Stimulated activated CD4-positive, alpha-beta T cell treated with anti-CD3 and anti-CD28 coated beads, Interleukin-1b, Interleukin-23, amount 100 ng/mL, for 1 hour (primary cell): Measurements from ENCODE around the gene LSP1.
A peak's percentile ranks its signal among the peaks of the same experiment; 100 is the strongest.
"Not testable (repeated sequence)": the region's sequence is repeated elsewhere in the genome, so short reads cannot be mapped to it uniquely, and the experiment has no call there.

ENCODE experiments used
- DNase-seq, 2 donors: peaks; one replicate each; pipeline ENCODE4 v3.0.0-alpha.2; 2020; ENCODE audit warnings: low read depth in 2 of 2

Gene LSP1, protein sequence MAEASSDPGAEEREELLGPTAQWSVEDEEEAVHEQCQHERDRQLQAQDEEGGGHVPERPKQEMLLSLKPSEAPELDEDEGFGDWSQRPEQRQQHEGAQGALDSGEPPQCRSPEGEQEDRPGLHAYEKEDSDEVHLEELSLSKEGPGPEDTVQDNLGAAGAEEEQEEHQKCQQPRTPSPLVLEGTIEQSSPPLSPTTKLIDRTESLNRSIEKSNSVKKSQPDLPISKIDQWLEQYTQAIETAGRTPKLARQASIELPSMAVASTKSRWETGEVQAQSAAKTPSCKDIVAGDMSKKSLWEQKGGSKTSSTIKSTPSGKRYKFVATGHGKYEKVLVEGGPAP

DNA sequence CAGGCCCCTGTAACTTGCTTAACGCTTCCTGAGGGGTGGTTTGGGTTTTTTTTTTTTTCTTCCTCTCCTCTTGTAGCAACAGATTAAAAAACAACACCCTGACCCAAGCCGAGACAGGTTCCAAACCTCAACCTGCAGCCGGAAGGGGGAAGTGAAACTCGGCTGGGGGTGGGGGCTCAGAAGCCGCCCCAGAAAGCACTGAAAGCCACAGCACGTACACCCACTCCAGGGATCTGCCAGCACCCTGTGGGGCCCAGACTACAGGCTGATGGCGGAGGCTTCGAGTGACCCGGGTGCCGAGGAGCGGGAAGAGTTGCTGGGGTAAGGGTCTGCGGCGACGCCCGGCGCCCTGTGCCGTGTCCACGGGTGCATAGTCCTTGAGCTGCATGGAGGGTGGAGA lies at the start of gene LSP1:
TSS of gene LSP1 (plus strand) at position 208 of the 400 bp plus-strand sequence. CDS start at position 269, 61 bp downstream.
- DNase-seq: peak; percentile 56 to 65

DNA sequence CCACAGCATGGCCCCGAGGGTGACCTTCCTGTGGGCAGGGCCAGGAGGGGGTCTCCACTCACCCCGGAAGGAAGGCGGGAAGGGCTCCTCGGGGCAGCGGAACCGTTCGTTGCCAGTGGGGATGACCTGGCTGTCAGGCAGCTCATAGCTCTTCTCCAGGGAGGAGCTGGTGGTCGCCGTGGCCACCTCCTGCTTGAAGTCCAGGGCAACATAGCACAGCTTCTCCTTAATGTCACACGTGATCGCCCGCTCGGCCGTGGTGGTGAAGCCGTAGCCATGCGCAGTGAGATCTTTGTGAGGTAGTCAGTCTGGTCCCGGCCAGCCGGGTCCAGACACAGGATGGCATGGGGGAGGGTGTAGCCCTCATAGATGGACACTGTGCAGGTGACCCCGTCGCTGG lies 49.6 kb upstream of the LSP1 start:
- no peak for DNase-seq

DNA sequence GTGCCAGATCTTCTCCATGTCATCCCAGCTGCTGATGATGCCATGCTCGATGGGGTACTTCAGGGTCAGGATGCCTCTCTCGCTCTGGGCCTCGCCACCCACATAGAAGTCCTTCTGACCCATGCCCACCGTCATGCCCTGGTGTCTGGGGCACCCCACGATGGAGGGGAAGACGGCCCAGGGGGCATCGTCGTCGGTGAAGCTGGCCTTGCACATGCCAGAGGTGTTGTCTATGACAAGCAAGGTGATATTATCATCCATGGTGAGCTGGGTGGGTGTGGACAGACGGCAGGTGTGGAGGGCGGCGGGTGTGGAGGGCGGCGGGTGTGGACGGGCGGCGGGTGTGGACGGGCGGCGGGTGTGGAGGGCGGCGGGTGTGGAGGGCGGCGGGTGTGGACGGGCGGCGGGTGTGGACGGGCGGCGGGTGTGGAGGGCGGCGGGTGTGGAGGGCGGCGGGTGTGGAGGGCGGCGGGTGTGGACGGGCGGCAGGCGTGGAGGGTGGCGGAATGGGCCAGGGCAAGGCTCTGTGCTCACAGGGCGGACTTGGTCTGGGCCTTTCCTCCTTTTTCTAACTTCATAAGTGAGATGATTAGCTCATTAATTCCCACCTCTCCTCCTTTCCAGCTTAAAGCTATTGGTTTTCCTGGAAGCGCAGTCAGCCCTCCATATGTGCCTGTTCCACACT lies 48.9 kb upstream of the LSP1 start:
- DNase-seq: not testable (repeated sequence)

DNA sequence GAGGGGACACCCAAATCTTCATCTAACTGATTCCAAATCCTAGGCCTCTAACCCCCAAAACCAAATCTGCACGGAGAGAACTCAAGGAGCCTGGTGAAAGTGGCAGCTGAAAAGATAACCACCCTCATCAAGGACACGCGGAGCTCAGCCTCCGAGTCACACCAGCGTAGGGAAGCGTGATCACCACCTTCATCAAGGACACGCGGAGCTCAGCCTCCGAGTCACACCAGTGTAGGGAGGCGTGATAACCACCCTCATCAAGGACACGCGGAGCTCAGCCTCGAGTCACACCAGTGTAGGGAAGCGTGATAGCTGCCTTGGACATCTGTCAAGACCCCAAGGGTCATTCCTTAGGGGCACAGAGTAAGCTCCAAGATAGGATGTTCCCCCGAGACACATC lies 47.4 kb upstream of the LSP1 start:
- no peak for DNase-seq

DNA sequence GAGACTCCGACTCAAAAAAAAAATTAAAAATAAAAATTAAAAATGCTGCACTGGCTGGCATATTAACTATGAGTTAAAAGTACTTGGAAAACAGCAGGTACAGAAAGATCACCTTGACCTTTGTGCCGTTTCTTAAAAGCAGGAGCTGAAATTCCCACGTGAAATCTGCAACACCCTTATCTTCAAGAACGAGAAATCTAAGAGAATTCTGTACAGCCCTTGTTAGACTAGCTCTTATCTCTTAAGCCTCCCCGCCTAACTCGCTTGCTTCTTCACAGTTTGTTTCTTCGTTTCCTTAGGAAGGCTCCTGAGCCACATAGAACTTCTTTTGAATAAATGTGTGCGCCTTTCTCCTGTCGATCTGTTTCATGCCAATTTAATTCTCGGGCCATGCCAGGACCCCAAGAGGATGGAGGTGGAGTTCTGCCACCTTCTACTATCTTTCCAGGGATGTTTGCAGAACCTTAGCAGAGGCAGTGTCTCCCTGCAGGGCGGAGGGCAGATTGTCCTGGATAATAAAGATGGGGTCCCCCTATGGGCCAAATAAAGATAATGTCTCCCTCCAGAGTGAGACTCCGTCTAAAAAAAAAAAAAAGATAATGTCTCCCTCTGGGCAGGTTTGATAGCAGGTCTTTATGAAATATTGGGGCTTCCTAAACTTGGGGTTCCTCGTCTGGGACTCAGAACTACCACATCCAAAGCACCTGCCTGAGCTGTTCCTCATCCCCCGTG lies 45.5 kb upstream of the LSP1 start:
- DNase-seq: no peak

DNA sequence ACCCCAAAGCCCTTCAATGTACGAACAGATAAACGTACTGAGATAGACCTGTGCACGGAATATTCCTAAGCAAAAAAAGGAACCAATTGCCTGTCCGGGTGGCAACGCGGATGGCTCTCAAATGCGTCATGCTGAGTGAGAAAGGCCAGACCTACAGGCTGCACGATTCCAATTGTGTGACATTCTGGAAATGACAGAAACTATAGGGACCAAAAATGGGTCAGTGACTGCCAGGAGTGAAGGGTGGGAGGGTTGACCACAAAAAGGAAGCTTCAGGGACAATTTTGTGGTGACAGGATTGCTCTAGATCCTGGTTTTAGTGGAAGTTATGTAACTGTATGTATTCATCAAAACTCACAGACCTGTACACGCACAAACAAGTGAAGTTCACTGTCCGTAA lies 42.1 kb upstream of the LSP1 start:
- DNase-seq: no peak

DNA sequence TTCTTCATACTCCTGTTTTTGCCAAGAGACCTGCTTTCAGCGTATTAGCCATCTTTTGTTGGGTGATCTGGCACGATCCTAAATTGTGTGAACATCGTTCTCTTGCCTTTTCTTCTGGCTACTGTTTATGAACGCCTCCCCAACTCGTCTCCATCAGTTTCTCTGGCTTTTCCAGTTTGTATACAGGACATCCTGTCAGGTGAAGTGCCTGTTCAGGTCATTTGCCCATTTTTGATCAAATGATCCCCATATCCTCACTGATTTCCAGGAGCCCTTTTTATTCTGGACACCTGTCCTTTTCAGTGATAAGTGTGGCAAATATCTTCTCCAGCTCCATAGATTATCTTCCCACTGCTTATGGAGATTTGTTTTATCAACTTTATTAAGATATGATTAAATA lies 40.6 kb upstream of the LSP1 start:
- no peak for DNase-seq

DNA sequence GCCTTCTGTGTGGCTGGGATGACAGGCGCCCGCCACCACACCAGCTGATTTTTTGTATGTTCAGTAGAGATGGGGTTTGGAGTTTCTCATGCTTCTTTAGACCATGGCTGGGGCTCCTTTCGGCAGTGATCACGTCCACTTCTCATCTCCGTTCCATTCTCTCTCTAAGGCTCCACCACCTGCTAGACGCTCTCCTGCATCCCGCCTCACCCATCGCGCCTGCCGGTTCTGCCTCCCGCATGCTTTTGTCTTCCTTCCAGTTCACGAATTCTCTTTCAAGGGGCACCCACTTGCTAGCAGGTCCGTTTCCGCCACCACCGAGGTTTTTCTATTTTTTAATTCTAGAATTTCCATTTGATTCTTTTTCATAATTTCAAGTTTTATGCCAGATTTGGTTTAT lies 40.1 kb upstream of the LSP1 start:
- DNase-seq: no peak

DNA sequence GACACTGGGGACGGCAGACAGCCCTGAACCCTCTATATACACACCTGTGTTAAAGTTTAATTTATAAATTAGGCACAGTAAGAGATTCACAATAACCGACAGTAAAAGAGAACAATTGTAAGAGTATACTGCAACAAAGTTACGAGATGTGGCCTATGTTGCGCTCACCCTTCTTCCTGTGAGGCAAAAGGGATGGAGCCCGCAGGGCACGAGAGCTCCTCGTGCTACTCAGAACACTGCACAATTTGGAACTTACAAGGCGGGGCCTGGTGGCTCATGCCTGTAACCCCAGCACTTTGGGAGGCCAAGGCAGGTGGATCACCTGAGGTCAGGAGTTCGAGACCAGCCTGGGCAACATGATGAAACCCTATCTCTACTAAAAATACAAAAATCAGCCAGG lies 39.5 kb upstream of the LSP1 start:
- DNase-seq: not testable (repeated sequence)

DNA sequence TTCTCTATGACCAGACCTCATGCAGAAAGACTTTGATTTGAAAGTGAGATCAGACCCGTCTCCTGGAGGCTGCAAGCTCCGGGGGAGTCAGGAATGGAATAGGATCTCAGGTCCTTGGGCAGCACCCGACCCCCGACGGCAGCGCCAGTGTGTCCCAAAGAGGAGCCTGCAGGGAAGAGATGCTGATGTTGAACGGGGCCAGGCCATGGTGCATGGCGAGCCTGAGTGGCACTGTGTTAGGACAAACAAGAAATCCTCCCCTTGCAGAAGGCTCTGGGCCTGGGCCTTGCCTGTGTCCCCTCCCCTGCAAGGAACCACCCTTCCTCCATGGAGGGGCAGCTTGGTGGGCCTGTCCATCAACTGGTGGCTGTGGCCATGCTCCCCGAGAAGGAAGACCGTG lies 38.2 kb upstream of the LSP1 start:
- DNase-seq: no peak

DNA sequence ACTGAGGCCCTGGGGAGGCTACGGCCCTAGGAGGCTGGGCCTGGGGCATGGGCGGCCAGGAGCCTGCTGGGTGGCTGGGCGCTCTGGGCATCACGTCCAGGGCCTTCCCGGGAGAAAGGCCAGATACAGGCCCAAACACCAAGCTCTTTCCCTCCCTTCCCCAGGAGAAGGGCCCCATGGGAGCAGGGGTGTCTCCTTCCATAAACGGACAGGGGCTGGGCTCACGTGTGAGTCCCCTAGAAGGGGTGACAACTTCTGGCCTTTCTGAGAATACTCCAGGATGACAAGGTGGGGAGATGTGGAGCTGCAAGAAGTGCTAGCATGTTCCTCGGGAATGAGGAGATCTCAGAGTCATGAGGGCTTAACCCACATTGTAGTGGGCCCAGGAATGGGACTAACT lies 37.6 kb upstream of the LSP1 start:
- no peak for DNase-seq

DNA sequence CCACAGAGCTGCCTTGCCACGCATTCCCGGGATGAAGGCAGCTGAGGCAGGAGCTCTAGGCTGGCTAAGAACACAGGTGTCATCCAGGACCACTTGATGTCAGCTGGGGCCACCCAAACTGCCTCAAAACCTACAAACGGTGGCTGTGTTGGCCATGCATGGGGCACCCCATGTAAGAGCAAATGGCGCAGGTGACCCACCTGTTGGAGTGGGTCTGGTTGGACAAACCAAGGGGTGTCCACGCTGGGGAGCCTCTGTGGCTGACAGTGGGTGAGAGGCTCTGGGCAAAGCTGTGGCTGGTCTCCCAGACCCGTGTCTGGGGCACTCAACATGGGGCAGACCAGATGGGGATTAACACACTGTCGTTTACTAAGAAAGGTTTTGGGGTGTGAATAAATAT lies 37.1 kb upstream of the LSP1 start:
- no peak for DNase-seq

DNA sequence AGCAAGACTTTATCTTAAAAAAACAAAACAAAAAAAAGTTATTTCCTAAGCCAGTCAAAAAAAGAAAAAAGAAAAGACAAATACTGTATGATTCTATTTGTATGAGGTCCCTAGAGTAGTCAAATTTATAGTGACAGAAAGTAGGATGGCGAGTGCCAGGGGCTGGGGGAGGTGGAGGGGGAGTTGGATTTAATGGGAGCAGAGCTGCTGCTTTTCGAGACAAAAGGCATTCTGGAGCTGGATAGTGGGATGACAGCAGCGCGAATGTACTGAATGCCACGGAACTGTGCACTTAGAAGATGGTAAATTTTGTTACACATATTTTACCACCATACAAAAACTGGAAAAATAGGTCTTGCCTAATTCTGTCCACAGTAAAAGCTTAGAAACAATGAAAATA lies 35.9 kb upstream of the LSP1 start:
- no peak for DNase-seq

DNA sequence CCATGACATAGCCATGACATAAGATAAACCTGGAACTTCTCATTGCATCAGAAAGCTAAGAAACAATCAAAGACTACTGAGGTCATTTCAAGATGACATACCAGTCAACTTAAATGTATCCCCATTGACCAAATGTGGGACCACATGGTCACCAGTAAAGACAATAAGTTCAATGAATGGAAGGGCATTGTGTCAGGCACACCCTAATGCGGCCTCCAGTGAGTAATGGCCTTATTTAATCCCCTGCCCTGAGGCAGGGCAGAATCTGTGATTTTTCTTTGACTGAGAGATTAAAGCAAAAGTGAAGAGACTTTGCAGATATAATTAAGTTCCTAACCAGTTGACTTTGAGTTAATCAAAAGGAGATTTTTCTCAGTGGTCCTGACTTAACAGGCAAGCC lies 35.4 kb upstream of the LSP1 start:
- no peak for DNase-seq

DNA sequence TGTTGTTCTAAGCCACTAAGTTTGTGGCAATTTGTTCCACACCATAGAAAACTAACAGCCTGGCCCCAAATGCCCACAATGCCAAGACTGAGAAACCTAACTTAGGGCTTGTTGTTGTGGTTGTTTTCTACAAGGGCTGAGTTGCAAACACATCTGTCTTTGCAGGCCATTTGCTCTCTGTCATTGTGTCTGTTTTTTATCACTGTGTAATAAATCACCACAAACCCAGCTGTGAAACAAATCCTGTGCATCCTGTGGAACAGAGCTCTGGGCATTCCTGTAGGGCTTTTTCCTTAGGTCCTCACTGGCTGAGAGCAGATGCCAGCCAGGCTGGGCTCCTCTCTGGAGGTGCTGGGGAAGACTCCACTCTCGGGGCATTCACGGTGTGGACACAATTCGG lies 33.8 kb upstream of the LSP1 start:
- DNase-seq: no peak

DNA sequence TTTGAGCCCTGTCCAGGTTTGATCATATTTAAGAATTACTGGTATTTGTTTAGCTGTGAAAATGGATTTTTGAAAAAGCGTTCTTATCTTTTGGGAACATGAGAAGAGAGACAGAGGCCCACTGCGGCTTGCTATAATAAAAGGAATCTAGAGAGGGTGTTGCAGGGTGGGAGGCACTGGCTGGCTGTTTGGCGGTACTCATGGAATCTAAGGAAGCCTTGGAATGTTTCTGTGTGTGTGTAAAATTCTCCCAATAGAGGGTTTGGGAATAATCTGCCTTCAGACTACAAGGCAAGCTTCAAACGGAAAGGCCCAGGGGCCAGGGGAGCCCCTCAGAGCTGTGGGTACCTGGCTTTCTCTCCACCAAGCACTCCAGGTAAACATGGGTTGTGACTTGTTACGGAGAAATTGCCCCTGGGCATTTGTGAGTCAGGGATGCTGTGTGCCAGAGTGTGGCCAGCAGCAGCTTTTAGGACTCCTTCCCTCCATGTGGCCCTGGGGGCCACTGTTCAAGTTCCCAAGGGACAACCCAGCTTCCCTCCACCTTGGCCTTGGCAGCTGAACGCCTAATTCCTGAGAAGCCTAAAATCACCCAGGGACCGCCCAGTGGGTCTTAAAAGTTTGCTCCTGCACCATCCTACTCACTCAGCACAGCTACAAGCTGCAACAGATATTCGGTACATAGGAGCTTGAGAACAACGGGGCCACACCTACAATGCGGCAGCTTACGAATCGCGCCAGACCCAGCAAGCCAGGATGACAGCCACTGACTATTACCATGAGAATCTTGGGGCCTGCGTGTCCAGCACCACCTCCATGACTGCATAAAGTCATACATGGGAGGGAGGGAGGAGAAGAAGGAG lies 32.2 kb upstream of the LSP1 start:
- no peak for DNase-seq

DNA sequence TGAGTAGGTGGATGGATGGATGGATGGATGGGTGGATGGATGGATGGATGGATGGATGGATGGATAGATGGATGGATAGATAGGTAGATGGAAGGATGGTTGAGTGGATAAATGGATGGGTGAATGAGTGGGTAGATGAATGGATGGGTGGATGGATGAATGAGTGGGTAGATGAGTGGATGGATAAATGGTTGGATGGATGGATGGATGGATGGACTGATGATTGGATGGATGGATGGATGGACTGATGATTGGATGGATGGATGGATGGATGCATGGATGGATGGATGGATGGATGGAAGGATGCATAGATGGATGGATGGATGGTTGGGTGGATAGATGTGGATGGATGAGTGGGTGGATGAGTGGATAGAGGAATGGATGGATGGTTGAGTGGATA lies 31.3 kb upstream of the LSP1 start:
- DNase-seq: no peak

DNA sequence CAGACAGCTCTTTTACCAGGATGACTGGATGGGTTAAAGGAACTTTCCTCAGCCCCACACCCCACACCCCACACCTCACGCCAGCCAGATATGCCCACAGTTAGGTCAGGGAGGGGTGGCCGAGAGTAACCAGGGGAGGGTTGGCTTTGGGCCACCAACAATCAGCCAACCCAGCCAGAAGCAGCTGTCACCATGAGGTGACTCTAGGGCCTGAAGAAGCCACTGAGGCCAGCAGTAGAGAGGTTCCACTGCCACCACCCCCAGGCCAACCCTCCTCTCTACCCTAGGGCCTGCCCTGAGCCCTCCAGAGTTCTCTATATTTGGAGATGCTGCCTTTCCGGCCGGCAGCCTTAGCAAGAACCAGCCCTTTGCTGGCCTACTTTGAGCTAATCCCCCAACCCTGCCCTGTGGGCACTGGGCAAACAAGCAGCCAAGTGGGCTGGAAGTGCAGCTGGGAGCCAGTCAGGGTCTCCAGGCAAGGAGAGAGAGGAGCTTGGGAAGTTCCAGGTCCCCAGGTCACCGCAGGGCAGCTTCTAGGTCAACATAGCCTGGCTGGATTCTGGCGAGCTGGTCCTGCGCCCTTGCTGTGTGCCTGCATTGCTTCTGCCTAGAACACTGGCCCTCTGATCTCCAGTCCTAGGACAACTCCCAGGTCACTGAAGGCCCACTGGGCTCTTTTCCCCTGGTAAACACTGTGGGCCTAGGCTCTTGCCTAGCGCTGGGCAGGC lies 30.1 kb upstream of the LSP1 start:
- DNase-seq: no peak

DNA sequence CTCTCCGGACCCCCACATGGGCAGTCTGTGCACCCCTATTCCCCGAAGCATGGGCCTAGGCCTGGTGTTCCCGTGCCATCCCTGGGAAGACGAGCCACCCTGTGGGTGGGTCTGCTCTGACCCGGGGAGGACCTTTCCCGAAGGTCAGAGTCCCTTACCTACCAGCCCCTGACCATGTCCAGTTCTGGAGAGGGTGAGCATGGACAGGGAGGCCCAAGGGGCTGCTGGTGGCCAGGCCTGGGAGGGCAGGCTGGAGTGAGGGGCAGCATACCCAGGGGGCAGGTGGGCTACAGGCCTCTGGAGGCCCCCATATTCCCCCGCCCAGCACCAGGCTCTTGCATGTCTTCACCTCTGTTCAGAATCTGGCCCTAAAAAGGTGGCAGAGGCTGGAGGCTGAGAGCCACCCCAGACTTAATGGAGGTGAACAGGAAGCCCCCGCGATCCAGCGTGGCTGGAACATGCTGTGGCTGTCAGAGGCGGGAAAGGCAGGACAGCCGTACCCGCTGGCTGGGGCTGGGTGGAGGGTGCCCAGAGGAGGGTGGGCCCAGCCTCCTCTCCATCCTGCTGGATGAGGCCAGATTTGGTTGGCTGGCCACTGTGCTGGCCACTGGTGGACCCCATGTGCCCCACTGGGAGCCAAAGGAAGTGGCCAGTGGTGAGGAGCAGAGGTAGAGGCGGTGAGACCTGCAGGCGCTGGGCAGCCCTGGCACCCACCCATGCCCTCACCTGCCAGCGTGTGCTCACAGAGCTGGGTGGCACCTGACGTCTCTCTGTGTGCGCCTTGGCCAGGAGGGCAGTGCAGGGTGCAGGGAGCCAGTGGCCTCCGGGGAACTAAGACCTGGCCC lies 29.3 kb upstream of the LSP1 start:
- no peak for DNase-seq
